22Rv1 (cell line): ENCODE measurements around the gene RALGPS2.

ENCODE experiments used
- ZFX ChIP-seq: fragments of 450-650 bp; IDR thresholded peaks from 2 replicates; pipeline ENCODE4 v1.6.1; 2017; ENCODE audit warnings: antibody characterized with exemption, borderline replicate concordance
- TF ChIP-seq, protein P1 (sequence below): fragments of 450-650 bp; IDR thresholded peaks from 2 replicates; pipeline ENCODE4 v1.5.1; 2017; ENCODE audit warnings: mild to moderate bottlenecking

DNA sequence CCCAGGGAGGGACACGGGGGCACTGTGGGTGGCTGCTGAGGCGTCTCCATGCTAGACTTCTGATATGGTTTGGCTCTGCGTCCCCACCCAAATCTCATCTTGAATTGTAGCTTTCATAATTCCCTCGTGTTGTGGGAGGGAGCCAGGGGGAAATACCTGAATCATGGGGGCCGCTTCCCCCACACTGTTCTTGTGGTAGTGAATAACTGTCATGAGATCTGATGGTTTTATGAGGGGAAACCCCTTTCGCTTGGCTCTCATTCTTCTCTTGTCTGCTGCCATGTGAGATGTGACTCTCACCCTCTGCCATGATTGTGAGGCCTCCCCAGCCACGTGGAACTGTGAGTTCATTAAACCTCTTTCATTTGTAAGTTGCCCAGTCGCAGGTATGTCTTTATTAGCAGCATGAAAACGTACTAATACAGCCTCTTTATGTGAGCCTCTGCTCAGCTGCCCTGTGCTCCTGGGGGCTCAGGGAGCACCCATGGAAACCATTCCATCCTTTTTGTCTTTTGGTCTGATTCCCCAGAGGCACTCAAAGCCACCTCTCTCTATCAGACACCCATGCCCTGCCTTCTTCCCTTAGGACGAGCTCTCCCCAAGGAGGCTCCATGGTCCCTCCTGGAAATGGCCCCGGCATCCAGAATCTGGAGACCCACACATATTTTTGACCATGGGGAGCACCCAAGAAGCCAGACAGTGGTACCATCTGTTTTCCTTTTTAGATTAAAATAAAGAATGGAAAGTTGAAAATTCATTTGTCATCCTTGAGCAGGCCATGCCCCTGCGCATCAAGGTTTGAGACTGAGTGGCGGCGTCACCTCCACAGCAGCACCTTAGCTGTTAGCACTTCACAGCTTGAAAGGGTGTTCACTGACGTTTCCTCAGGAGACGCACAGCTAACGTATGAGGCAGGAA is 234.8 kb downstream of the RALGPS2 start:
- TF ChIP-seq, protein P1, sequence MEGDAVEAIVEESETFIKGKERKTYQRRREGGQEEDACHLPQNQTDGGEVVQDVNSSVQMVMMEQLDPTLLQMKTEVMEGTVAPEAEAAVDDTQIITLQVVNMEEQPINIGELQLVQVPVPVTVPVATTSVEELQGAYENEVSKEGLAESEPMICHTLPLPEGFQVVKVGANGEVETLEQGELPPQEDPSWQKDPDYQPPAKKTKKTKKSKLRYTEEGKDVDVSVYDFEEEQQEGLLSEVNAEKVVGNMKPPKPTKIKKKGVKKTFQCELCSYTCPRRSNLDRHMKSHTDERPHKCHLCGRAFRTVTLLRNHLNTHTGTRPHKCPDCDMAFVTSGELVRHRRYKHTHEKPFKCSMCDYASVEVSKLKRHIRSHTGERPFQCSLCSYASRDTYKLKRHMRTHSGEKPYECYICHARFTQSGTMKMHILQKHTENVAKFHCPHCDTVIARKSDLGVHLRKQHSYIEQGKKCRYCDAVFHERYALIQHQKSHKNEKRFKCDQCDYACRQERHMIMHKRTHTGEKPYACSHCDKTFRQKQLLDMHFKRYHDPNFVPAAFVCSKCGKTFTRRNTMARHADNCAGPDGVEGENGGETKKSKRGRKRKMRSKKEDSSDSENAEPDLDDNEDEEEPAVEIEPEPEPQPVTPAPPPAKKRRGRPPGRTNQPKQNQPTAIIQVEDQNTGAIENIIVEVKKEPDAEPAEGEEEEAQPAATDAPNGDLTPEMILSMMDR, result no peak
- TF ChIP-seq ZFX, result no peak
